HG03521 (cell line): ENCODE results near the gene HCN4.

Experiments used
- ATAC-seq: cut with Tn5 transposase; IDR thresholded peaks from one replicate; pipeline ENCODE4 v1.9.1; 2021; ENCODE audit warnings: mild to moderate bottlenecking, moderate library complexity; ENCODE audit not compliant: unreplicated experiment

Gene HCN4

DNA sequence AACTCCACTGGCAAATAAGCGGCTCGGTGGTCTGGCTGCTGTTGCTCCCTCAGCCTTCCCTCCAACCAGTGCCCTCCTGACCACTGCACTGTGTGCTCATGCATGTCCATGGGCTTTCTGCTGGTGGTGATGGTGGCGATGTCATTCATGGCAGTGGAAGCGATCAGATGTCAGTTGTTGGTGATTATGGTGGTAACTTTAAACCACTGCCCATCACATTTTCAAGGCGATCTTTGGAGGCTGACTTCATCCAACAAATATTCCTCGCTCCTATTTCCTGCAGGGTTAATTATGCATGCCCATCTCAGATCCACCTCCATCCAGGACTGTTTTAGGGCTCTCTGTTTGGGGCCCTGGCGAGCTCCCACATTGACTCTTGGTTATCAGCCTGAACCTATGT, 13.4 kb upstream of the HCN4 start:
- ATAC-seq: no peak

DNA sequence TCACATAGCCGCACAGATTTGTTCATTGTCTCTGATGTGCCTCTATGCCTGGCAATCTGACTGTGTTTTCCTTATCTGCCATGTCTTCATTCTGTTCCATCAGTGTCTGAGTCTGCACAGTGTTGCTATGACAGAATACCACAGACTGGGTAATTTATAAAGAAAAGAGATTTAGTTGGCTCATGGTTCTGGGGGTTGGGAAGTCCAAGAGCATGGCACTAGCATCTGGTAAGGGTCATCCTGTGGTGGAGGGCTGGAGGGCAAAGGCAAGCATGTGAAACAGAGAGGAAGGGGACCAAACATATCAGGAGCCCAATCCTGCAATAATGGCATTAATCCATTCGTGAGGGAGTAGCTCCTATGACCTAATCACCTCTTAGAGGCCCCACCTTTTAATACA, 11.9 kb upstream of the HCN4 start:
- no peak for ATAC-seq

DNA sequence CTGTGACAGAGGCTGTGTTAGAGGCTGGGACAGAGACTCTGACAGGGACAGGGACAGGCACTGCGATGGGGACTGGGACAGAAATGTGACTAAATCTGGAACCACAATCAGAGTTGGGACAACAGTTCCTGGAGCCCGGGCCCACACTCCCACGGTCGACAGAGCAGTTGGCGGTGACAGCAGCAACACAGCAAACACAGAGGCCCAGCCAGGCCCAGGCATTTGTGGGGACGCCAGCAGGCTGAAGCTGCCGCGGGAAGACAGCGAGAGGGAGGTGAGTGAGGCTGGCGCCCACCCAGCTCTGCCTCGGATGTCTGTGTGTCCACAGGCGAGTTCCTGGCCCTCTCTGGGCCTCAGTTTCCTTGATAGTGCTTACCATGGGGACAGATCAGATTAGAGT, 9.3 kb upstream of the HCN4 start:
- no peak for ATAC-seq

DNA sequence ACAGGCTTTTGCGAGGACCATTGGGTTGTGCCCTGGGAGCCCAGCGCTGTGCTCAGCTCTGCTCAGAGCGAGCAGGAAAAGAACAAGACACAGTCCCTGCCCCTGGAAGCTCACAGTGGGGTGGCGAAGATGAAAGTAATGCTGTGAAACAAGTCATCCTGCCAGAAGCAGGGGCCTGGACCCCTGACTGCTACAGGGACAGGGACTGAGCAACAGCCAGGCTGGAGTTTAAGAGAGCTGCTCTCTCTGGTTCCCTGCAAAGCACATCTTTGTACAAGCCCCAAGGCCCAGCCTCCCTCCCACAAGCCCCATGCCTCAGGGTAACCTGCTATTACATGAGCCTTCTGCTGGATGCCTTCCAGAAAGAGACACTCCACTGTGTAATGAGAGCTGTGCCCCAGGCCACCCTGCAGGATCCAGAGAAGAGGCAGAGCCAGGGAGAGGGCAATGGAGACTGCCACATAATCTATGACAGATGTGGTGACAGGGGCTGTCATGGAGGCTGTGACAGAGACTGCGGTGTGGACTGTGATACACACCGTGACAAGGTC, 7.1 kb upstream of the HCN4 start:
- no peak for ATAC-seq

DNA sequence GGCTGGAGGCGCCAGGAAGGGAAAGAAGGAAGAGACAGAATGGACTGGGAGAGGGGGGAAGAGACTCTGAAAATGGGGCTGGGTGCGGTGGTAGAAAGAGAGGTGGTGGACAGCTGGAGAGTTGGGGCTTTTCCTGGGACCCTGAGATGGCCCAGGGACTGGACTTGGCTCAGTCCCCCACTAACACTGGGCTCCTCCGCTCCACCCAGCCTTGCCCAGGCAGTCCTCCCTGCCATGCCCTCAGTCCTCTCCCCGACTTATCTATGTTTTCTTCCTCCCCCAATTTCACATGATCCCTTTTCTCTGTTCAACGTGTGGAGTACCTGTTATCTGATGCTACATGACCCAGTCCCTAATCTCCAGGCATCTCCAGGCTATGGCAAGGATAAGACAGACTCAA, 6.3 kb upstream of the HCN4 start:
- ATAC-seq: no peak

DNA sequence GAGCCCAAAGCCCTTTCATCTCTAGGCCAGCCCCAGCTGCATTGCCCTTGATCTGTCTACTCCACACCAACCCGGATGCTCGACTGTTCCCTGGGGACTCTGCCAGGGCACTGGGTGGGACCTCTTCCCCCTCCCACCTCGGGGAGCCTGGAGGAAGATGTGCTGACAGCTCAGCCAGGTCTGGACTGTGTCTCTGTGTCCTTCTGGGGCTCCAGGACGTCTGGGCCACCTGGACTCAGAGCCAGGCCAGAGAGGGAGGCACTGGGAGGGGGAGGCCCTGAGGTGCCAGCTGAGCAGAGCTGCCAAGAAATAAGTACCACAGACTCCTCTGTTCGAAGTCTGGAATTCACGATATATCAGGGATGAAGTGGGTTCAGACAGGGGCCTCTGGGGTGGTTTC, 5.8 kb upstream of the HCN4 start:
- ATAC-seq: no peak

DNA sequence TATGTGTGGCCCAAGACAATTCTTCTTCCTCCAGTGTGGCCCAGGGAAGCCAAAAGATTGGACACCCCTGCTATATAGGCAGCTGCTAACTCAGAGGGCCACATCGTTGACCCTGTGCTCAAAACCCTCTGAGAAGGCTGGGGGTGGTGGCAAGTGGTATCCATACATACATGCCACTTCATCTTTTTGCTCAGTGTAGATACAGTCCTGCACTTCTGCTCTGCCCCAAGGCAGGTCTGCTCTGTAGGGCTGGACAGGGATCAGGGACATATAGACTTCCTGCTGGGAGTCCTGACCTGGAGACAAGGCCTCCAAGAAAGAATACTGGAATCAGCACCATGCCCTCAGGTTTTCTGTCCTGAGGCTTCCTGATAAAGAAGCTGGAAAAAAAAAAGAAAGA, 4.5 kb upstream of the HCN4 start:
- ATAC-seq: no peak

DNA sequence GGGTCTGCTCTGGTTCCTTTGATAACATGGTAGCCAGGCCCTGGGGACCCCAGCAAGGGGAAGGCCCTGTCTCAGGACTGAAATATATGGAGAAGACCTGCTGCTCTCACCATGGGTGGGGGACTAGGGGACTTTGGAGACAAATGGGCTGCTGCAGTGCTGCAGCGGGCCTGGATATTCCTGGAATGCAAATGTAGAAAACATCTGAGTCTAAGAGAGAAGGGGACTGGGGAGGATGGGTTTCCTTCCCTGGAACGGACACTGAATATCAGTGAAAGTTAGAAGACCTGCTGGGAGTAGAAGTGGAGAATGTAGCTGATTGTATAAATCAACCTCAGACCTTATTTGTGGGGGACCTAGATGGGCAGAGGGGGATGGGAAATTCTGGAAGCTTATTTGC, 3.1 kb upstream of the HCN4 start:
- ATAC-seq: no peak

DNA sequence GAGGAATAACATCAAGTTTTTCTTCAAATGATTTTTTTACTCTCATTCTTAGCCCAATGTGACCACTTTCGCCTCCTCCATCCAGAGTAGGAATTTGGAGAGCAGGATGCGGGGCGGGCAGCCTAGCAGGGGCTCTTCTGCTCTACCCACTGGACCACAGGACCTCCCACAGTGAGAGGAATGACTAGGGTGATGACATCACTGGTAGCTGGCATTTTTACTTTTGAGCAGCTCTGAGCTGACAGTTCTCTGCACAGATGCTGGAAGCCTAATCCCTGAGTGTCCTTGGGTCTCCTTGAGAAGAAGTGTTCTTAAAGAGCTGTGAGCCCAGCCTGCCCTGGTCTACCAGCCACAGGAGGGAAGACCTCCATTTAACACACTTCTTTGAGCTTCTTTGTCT, 1.4 kb upstream of the HCN4 start:
- no peak for ATAC-seq

DNA sequence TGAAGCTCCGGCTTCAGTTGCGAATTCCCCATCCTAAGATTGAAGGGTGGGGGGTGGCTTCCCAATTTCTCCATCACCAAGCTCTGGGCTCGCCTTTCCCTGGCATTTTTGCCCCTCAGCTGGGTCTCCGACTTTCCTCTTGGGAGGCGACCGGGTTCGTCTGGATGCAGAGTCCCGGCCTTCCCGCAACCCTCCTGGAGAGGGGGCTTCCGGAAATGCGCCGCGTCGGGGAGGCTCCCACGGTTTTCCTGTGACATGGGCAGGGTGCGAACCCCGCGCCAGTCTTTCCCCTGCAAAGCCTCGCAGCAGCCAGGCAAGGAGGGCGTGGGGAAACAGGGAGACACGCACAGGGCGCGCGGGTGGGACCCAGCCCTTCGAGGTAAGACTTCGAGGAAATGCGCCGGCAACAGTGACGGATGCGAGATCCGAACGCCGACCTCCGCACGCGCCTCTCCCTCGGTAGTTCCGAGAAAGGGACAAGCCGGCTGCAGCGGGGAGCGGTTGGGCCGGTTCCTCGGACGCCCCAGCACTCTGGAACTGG, 466 bp upstream of the HCN4 start:
- ATAC-seq: no peak

DNA sequence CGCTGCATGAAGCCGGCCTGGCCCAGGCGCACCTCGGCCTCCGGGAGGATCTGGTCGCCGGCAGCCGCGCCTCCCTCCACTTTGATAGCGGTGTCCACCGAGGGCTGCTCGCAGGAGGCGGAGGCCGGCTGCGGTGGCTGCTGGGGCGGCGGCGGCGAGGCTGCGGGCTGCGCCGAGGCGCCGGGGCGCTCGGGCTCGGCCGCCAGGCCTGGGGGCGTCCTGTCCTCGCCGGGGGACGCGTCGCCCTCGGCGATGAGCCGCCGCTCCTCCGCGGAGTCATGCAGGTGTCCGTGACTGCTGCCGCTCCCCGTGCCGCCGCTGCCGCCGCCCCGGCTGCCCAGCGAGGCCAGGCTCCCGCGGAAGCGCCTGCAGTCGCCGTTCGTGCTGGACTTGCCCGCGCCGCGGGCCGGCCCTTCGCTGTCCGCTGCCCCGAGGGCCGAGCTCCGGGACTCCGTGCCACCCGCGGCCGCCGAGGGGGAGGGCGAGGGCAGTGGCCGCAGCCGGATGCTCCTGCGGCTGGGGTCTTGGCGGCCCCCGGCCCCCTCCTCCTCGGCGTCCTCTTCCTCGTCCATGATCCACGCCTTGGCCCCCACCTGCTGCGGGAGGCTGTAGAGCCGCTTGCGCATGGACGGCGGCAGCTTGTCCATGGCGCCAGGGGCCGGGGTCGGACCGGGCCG, 996 bp downstream of the HCN4 start:
- no peak for ATAC-seq

DNA sequence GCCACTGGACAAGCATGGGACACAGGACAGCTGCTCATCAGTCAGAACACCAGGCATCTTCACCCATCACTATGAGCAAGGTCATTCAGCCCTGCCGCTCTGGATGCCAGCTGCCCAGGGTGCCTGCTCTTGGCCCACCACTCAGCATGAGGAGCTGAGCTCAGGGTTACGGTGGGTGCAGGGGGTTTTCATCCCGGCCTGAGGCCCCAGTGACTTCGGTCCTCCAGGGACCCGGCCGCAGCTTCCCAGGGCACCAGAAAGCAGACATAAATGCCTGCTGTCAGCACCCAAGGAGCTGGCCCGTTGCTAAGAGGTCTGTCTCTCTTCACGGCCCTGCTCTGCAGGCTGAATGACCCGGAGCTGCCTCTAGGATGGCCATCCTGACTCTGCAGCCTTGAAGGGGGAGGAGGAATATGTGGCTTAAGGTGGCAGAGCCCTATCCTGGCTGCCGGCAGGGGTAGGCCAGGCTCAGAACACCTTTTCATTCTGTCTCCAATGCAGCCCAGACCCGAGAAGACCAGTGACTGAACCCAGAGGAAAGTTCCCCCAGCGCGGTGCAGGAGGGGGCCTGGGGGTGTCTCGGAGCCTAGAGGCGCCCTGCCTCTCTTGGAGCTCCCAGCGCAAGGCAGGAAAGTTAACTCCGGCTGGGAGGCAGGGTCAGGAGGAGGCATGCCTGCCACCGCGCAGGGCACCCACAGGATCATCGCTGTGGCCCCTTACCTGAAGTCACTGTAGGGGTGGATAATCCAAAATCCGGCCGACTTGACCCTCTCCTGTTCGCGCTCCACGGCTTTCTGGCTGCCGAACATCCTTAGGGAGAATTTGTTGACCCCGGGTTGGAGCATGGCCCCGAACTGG, 1.8 kb downstream of the HCN4 start:
- ATAC-seq: no peak

DNA sequence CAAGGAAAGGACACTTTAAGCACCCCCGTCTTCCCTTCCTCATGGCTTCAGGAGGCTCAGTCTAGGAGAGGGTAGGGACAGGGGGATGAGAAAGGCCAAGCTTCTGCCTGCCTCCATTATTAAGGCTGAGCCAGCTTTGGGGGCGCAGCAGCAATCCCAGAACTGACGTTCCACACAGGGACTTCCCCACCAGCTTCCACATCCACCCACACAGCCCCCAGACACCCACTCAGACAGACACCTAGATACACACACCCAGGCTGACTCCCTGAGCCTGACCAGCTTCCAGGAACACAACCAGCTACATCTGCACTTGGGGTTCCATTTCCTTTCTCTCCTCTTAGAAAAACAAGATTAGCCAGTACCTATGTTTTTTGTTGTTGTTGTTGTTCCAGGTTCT, 4.7 kb downstream of the HCN4 start:
- no peak for ATAC-seq

DNA sequence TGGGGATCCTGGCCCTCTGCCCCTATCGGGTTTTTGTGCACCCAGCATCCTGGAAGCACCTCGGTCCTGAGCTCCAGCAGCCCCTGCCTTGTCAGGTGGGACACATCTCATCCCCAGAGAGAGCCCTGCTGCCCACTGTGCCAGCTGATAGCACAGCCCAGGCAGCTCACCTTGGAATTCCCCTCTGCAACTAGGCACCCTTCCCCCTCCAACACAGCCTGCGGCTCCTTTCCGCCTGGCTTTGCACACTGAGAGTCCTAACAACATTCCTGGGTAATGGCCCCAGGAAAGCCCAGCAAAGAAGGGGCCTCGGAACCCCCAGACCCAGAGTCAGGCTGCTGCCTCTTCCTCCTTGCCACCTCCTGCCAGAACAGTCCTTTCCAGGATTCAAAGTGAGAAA, 5.9 kb downstream of the HCN4 start:
- no peak for ATAC-seq

DNA sequence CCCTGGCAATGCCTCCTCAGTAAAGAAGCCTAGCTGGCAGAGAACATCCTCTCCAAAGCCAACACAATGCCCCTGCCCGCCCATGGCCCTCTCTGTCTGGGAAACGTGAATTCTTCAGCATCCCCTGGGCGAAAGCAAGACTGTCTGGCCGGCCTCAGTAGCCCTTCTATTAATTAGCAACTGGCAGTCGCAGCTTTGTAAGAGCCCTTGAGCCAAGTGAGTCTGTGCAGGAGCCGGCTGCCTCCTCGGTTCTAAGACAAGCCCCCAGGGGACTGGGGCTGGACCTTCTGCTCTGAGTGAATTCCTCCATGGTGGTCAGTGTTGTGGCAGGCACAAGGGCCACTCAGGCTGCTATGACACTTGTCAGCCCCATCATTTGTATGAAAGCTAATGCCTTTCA, 7.4 kb downstream of the HCN4 start:
- ATAC-seq: no peak

DNA sequence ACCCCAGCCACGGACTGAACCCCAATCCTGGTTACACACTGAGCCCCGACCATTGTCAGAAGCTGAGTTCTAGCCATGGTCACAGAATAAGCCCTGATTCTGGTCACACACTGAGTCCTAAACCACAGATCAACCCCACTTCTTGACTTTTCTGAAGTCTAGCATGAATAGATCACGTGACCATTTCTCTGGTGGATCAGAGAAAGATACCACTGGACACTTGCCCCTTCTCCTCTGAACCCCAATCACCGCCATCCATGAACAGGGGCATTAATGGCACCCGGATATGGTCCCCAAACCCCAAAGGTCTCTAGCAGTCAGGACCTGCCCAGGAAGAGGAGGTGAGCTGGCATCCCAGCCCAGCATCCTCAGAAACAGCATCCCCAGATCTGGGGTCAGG, 9.1 kb downstream of the HCN4 start:
- no peak for ATAC-seq

DNA sequence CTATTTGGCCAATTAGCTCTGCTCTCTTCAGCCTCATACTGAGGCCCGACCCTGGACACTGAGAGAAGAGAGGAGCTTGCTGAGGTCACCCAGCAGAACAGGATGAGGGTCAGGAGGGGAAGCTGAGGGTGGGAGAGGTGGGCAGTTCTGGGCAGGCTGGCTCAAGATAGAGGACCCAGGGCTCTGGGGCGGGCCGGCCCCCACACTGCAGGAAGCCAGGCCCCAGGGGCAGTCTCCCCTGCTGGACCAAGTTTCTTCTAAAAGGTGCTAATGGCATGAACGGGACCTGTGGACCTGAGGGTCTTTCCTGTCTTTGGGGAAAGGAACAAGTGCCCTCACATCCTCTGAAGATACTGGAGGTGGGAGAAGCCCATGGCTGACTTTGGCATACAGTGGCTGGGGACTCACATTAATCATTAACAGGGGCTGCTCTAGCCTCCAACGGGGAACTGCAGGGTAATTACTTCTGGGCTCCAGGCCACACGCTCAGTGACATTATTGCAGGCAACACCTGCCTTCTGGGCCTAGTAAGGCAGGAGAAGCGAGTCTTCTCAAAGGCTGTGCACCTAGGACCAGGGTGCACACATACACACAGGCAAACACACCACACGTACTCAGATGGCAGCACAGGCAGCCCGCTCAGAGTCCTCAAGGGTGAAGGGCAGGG, 10.6 kb downstream of the HCN4 start:
- no peak for ATAC-seq

DNA sequence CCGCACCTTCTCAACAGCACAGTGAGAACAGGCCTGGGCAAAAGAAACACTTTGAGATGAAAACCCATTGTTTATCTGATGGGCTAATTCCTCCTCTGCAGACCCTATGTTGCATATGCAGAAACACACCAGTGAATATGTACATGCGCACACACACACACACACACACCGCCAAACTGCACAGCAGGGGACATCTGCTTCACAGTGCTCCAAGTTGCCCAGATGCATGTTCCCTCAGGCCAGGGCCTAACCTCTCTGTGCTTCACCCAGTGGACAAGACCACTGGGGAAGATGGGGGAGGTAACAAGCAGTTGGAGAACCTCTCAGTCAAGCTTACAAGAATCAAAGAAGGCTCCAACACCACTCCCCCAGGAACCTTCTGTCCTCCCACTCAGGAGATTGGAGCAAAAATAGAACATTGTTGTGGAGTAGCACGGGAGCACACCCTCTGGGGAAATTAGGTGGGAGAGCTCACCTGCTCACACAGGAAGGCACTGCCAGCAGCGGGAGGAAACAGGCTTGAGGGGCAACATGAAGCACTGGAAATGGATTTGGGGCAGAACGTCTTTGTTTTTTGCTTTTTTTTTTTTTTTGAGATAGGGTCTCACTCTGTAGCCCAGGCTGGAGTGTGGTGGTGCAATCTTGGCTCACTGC, 13.0 kb downstream of the HCN4 start:
- ATAC-seq: no peak

DNA sequence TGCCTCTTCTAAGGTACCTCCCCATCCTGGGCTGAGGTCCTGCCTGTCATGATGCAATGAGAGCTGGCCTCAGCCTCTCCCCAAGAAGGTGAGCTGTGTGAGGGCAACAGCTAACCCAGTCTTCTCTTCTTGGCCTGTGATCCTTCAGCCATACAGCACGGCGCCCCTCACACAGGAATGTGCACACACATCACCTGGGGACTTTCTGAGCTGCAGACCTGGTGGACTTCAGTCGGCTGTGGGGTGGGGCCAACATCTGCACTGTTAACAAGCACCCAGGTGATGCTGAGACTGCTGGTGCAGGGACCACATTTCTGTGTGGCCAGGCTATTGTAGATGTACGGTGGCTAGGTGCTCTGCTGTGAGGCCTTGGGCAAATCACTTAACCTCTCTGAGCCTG, 14.5 kb downstream of the HCN4 start:
- ATAC-seq: no peak

DNA sequence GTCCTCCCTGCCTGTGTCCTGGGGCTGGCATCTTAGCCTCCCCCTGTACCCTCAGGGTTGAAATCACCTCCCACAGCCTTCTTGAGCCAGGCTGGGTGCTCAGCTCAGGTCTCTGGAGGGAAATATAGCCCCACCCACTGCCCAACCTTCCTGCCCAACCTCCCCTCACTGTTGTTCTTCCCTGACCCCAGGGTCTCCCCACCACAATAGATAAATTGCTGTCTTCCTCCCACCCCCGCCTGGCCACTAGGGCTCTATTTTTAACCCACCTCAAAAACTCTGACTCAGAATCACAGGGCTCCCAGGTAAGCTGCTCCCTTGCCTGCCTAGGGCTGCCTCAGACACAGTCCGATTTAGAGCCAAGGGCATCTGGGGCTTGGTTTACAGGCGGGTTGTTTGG, 15.0 kb downstream of the HCN4 start:
- no peak for ATAC-seq

DNA sequence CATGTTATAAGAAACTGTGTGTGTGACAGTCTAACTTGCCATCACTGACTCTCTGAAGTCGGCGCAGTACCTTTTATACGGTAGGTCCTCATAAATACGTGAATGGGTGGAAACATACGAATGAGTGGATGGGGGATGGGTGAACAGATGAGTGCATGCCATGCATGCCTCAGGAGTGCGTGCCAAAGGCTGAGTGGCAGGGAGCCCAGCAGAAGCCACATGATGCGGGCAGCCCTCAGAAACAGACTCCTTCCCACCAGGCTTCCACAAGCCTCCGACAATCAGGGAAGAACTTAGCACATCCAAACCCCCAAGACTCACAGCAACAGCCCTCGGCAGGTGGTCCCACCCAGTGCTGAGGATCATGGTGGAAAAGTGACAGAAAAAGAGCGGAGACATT, 16.7 kb downstream of the HCN4 start:
- ATAC-seq: no peak
